ENCODE data around the gene PPP1R14D.

PPP1R14D gene

DNA sequence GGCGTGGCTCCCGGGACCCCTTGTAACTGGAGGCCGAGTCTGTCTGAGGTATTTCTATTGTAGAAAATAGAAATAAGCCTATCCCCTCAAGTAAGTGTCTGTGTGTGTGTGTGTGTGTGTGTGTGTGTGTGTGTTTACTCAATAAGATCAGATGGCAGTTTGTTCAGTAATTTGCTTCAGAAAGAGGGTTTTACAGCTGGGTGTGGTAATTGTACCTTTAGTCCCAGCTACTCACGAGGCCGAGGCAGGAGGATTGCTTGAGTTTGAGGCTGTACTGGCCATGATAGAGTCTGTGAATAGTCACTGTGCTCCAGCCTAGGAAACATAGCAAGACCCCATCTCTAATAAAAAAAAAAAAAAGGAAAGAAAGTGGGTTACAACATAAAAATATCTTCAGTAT lies 24.0 kb upstream of the PPP1R14D start:
- DNase-seq (ENCODE audit: low read depth in 2 of 2), result no peak

DNA sequence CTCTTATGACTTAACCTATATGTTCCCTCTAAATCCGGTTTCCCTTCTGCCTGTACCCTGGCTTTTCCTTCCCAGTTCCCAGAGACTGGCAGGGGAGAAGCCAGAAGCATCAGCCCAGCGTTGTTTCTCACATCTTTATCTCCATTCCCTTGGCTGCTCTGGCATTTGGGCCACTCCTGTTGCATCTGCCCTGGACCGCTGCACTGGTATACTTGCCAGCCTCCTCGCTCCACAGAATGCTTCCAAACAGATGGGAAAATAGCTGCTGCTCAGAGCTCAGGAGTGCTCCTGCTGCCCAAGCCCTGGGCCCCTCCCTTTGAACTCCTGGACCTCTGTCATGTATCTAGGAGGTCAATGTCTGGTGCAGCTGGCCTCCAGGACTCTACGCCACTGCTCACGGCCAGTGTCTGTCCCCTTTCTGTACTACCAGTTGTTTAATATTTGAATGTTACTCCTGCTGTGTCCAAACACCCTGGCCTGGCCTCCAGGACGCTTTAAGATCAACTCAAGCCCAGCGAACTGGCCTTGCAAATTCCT lies 22.1 kb upstream of the PPP1R14D start:
- DNase-seq (ENCODE audit: low read depth in 2 of 2), result no peak

DNA sequence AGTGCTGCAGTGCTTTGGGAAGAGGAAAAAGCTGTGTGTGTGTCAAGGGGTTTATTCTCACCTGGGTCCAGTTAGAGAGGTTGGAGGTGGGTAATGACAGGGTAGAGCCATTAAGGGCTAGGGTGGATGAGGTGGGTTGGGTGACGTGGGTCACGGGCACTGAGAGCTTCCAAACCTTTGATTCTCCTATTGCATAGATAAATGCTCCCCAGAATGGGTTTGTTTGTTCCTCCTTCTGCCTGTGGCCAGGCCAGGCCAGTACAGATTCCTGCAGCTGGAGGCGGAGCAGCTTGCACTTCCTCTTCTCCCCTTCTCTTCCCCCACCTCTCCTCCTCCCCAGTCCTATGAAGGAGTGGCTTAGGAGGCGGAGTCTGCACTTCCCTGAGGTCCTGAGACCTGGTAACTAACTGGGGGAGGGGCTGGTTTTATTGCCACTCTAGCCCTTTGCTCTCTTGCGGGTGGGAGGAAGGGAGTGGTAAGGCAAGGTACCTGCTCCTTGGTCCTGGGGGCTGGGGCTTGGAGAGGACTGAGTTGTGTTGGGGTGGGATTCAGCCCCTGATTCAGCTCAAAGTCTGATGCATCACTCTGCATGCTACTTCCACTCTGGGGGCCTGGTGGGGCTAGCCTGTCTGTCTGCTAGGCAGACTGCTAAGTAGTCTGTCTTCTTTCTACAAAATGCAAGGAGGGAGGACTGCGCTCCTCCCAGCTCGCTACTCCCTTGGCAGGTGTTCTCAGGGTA lies 18.9 kb upstream of the PPP1R14D start:
- no peak for DNase-seq (ENCODE audit: low read depth in 2 of 2)

DNA sequence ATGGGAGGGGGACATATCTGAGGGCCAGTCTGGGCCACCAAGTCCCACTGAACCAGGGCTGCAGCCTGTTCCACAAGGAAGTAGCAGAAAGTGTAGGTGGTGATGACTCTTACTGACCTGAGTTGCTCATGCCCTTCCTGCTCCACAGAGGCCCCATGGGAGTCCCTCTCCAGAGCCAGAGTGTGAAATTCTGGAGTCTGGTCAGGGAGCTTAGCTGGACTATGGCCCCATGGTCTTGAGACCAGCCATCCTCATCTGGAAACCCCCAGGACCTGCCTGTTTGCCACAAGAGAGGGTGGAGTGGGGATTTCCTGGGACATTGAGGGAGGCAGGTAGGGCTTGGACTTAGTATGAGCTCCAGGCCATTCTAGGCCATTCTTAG lies 18.3 kb upstream of the PPP1R14D start:
- no peak for DNase-seq (ENCODE audit: low read depth in 2 of 2)

DNA sequence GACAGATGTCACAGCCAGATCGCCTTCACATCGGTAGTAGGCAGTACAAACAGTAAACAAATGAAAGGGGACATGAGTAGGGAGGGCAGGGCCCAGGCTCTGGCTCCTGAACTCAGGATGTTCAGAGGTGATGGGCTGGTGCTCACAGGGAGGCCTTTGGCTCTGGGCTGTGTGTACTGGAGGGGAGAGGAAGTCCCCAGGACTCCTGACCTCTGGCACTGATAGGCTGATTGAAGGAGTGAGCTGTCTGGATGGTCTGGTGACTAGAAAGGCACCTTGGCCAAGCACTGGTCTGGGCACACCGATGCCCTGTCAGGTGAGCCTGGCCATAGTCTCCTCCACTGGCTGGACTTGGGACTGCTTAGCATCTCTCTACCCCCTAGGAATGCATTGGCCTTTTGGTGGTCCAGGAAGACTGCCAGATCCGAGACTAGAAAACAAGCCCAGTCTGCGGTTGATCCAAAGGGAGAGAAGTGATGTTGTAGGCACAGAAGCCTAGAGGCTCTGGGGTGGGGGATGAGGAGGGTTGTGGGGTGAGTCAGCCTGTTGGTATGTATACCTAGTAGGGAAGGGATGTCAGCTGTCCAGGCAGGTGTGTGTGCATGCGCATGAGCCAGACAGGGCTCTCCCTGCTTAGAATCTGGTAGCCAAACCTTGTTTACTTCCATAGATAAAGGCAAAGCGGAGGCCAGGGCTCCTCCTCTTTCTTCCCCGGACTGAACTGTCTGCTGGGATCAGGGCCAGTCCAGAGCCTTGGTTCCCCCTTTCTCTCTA lies 17.2 kb upstream of the PPP1R14D start:
- no peak for DNase-seq (ENCODE audit: low read depth in 2 of 2)

DNA sequence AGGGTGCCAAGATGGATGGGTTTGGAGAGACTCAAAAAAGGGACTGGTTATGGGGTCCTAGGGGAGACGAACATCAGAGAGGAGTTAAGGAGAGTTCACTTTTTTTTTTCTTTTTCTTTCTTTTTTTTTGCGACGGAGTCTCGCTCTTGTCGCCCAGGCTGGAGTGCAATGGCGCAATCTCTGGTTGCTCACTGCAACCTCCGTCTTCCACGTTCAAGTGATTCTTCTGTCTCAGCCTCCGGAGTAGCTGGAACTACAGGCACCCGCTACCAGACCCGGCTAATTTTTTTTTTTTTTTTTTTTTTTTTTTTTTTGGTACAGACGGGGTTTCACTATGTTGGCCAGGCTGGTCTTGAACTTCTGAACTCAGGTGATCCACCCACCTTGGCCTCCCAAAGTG lies 16.5 kb upstream of the PPP1R14D start:
- DNase-seq (ENCODE audit: low read depth in 2 of 2), result no peak

DNA sequence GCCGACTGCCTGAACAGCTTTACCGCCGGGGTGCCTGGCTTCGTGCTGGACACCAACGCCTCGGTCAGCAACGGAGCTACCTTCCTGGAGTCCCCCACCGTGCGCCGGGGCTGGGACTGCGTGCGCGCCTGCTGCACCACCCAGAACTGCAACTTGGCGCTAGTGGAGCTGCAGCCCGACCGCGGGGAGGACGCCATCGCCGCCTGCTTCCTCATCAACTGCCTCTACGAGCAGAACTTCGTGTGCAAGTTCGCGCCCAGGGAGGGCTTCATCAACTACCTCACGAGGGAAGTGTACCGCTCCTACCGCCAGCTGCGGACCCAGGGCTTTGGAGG lies 16.2 kb upstream of the PPP1R14D start:
- DNase-seq (ENCODE audit: low read depth in 2 of 2), result peak in 1 of 2 donors; percentile 4

DNA sequence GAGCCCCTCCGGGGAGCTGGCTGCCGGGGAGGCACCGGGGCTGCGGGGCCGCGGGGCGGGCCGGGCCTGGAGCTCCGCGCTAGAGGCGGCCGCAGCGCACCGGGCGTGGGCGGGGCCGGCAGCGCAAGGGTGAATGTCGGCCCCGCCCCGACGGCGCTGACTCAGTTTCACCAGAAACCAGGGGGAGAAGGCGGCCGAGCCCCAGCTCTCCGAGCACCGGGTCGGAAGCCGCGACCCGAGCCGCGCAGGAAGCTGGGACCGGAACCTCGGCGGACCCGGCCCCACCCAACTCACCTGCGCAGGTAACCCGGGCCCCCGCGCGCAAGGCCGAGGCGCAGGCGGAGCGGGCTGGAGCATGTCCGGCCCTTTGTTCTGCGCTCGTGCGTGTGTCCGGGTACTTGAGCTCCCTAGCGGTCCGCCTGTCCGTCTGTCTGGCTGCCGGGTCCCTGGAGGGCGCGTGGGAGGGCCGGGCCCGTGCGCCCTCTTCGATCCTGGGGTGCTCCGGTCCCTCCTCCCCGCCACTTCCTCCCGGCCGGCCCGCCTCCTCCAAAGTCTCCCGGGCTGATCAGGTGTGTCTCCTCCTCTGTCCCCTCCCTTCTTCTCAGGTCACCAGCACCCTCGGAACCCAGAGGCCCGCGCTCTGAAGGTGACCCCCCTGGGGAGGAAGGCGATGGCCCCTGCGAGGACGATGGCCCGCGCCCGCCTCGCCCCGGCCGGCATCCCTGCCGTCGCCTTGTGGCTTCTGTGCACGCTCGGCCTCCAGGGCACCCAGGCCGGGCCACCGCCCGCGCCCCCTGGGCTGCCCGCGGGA lies 15.6 kb upstream of the PPP1R14D start, which contains the start of gene SPINT1:
SPINT1 (plus strand) TSS at position 164 of the 811 bp plus-strand sequence; CDS start at position 671, 507 bp downstream.
- DNase-seq (ENCODE audit: low read depth in 2 of 2), result peak; percentile 13 to 14

DNA sequence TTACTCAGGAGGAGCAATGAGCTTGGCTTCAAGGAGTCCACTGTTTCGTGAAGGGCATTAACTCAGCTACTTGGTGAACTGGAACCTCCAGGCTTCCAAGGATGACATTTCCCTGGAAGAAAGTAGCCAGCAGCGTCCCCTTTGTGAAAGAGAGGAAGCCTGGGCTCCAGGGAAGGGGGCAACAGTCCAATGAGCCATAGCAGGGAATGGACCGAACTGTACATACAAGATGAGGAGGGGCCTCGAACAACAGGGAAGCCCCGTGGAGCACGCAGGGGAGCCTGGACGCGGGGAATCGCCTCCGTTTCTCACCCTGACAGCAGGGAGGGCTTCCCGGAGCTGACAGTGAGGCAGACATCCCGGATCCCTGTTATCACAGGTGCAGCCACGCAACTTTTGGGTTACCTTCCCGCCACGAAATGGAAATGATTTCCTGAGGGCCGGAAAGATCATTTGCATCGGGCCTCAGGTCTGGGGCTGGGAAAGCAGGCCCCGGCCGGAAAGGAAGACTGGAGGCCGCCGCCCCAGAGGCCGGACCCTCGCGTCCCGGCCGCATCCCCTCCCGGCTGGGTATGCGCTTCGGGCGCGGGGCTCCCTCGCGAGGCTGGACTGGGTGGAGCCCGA lies 14.9 kb upstream of the PPP1R14D start:
- DNase-seq (ENCODE audit: low read depth in 2 of 2), result no peak

DNA sequence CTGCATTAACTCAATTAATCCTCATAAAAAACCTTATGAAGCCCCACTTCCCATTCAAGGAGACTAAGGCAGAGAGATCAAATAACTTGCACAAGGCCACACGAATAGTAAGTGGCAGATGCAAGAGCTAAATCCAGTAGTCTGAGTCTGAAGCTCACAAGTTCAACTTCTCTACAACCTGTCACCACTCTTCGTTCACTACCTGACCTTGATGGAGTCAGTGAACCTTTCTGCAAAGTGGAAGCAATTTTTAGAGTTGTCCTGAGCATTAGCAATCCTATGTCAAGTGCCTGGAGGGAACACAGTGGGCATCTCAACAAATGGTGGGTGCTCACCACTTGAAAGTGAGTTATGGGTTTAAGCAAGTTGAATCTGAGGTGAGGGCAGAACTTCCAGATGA lies 13.2 kb upstream of the PPP1R14D start:
- no peak for DNase-seq (ENCODE audit: low read depth in 2 of 2)

DNA sequence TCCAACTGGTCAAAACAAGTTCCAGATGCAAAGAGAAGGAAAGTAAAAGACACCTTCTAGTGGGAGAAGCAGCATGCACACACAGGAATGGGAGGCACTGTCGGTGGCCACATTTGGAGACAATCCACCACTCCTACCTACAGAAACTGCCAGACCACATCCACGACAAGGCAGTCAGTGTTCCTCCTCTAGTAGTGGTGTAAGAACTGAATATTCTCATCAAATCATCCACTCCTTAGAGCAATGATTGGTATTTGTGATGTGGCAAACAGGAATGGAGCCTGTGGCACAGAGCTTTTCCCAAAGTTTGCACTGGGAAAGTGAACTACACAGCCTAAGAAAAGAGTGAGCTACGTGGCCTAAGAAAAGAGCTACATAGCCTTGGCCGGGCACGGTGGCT lies 10.2 kb upstream of the PPP1R14D start:
- DNase-seq (ENCODE audit: low read depth in 2 of 2), result no peak

DNA sequence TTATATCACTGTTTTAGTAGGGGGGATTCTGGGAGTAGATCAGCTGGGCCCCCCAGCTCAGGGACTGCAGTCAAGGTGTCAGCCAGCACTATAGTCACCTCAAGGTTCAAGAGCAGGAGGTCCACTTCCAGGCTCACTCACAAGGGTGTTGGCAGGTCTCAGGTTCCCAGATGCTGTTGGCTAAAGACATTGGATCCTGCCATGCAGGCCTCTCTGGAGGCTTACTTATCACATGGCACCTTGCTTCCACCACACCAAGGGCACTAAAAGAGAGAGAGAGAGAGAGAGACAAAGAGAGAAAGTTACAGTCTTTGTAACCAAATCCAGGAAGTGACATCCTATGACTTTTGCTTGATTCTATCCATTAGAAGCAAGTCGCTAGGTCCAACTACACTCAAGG lies 7.5 kb upstream of the PPP1R14D start:
- no peak for DNase-seq (ENCODE audit: low read depth in 2 of 2)

DNA sequence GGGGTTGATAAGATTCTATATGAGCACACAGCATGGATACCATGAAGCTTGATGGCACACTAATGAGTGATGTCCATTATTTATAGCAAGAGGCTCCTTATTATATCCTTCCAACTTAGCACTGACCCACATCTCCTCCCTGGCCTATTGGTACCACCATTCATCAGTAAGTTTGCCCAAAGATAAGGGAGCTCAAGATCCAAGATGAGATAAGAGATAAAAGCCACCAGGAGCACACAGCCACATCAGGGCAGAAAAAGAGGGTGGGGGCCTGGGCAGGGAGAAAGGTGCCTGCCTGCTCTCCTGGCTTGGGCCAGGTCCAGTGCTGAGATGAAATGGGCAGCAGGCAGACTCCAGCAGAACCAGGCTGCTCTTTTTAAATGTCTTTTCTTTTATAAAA lies 4.4 kb upstream of the PPP1R14D start:
- no peak for DNase-seq (ENCODE audit: low read depth in 2 of 2)

DNA sequence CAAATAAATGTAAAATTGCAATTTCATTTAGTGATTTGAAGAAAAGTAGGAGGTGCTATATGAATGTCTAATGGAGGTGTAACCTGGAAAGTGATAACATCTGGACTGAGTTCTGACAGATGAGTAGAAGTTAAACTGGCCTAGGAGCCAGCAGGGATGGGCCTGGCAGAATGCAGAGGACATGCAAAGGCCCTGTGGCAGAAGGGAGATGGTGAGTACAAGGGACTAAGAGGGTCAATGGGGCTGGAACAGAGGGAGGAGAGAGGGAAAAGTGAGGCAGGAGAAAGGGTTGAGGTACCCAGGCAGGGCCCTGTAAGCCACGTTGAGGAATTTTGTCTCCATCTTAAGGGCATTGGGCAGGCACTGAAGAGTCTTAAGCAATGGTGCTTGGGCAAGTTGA lies 3.4 kb upstream of the PPP1R14D start:
- no peak for DNase-seq (ENCODE audit: low read depth in 2 of 2)

DNA sequence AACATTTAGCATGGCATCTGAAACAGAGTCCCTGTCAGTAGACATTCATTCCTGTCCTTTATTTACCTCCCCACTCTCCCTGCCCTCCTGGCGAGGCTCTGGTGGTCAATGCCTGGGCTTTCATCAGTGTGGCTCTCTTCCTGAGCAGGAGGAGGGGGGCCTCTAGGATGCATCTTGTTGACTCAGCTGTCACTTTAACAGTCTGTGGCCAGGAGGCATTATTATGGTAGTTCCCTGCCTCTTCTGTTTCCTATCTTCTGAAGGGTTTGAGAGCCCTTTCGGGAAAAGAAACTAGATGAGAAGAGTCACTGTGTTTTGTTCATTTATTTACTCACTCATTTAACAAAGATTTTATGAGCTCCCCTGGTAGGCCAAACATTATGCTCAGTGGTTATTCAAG lies 2.4 kb upstream of the PPP1R14D start:
- DNase-seq (ENCODE audit: low read depth in 2 of 2), result no peak

DNA sequence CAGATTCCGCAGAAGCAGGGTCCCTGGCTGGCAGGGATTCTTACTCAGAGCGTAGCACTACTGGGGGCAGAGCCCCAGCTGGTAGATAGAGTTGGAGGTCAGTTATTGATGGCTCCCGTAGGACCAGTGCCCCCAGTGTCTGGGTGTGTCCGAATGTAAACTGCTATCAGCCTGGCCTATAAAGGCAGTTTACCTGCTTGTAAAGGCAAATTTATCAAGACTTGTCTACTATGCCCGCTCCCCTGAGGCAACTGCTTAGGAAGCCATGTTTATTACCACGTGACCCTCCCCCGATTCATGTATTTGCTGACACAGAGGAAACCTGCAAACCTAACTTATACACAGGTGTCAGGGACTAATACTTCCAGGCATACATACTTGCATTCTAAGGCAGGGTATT lies 607 bp upstream of the PPP1R14D start:
- no peak for DNase-seq (ENCODE audit: low read depth in 2 of 2)

DNA sequence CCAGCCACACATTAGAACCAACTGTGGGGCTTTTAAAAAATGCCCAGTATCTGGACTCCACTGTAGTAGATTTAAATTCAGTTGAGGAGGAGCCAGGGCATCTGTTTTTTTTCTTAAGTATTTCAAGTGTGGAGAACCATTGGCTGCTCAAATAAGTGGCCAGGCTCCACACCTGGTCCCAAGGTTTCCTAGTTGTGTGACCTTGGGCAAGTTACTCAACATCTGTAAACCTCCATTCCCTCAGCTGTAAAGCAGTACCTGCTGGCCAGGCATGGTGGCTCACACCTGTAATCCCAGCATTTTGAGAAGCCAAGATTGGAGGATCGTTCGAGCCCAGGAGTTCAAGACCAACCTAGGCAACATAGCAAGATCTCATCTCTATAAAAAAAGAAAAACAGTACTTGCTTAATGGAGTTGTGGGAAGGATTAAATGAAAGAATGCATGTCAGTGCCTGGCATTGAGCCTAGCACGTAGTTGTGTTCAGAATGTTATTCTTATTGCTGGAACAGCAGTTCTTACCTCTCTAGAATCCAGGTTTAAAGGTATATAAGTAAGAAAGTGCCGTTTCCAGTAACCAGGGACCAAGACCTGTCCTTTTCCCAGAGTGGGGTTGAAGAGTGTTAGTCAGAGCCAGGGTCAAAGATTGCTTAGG lies 2.0 kb downstream of the PPP1R14D start:
- no peak for DNase-seq (ENCODE audit: low read depth in 2 of 2)

DNA sequence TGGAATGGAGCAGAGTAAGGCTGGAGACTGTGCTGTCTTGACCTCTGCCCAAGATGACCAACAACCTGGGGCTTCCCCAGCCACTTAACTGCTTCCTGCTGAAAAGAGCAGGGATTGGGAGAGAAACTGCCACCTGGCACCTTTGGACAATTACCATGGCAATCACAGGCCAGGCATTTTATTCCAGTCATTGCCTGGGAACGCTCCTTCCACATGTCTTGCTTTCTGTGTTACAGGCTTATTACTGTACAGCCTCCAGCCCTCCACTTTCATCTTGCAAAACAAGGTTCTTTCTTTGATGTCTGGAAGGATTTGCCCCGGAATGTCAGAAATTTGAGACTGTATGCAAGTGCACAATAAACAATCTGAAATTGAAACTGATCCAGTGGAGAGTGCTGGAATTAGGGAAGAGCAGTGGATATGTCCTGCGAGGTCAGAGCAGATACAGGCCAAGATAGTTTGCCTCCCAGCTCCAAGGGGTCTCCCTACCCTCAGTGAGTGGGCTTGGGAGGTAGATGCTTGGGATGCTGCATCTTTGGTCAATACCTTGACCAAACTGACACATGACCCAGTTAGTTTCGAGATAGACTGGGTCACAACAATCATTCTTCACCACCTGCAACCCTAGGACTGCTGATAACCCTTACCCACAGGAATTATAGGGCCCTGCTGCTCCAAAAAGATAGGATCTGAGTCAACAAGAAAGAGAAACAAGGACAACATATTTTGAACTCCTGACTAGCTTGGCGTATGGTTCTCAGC lies 2.7 kb downstream of the PPP1R14D start:
- DNase-seq (ENCODE audit: low read depth in 2 of 2), result no peak

DNA sequence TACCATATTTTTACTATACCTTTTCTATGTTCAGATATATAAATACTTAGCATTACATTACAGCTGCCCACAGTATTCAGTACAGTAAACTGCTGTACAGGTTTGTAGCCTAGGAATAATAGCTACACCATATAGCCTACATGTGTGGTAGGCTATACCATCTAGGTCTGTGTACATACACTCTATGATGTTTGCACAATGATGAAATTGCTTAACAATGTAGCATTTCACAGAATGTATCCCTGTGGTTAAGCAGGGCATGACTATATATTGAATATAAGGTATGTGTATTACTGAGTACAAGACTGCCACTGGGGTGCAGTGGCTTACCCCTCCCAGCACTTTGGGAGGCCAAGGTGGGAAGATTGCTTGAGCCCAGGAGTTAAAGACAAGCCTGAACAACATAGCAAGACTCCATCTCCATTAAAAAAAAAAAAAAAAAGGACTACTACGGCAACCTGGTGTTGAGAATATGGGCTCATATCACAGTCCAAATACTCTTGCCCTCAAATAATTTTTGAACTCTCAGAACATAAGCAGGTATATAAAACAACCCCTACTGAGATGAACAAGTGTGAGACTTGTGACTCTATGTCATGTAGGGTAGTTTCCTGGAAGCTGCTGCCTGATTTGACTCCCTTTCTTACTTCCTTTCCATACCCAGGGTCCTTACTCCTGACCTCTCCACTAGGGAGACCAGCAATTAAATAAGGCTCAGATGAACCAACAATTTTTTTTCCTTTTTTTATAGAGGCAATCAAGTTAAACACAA lies 4.8 kb downstream of the PPP1R14D start:
- DNase-seq (ENCODE audit: low read depth in 2 of 2), result no peak

DNA sequence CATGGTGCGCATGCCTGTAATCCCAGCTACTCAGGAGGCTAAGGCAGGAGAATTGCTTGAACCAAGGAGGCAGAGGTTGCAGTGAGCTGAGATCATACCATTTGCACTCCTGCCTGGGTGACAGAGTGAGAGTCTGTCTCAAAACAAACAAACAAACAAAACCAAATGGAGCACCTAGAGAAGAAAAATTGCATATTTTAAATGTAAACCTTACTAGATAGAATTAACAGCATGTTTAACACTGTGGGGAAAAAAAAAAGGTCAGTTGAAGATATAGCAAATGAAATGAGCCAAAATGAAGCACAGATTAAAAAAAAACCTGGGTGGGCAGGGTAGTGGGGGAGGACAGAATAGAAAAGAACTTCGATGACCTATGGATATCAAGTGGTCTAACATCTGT lies 7.3 kb downstream of the PPP1R14D start:
- DNase-seq (ENCODE audit: low read depth in 2 of 2), result no peak
